ENCODE measurements around the gene ABI3BP.

Gene ABI3BP

DNA sequence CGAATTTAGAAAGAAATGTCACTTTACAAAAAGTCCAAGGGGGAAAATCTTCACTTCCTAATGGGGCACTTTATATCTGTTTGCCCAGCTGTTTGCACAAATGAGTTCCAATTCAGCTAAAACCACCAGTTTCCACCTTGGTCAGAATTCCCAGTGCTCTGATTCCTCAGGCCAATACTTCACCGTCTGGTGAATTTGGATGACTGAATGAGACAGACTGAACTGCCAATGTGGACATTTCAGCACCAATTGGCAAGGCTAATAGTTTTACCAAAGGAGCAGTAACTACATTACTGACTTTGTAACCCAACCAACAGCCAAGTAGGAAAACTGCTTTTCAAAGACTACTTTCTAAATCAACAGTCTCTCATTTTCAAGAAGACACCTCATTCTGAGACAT lies 51.8 kb downstream of the ABI3BP start:
- no peak for DNase-seq (ENCODE audit: low read depth in 2 of 2)

GRCh38 chr3:100941041-100941440 lies 52.2 kb downstream of the ABI3BP start:
- no peak for DNase-seq (ENCODE audit: low read depth in 2 of 2)

- DNase-seq (ENCODE audit: low read depth in 2 of 2), result no peak
Observed at GRCh38 chr3:100936931-100937330, 56.3 kb downstream of the ABI3BP start.

GRCh38 chr3:100932491-100932890 lies 60.7 kb downstream of the ABI3BP start:
- DNase-seq (ENCODE audit: low read depth in 2 of 2), result no peak

- DNase-seq (ENCODE audit: low read depth in 2 of 2), result no peak
Observed at GRCh38 chr3:100928638-100929428, 64.4 kb downstream of the ABI3BP start.

- DNase-seq (ENCODE audit: low read depth in 2 of 2), result no peak
Observed at GRCh38 chr3:100927775-100928174, 65.4 kb downstream of the ABI3BP start.

DNA sequence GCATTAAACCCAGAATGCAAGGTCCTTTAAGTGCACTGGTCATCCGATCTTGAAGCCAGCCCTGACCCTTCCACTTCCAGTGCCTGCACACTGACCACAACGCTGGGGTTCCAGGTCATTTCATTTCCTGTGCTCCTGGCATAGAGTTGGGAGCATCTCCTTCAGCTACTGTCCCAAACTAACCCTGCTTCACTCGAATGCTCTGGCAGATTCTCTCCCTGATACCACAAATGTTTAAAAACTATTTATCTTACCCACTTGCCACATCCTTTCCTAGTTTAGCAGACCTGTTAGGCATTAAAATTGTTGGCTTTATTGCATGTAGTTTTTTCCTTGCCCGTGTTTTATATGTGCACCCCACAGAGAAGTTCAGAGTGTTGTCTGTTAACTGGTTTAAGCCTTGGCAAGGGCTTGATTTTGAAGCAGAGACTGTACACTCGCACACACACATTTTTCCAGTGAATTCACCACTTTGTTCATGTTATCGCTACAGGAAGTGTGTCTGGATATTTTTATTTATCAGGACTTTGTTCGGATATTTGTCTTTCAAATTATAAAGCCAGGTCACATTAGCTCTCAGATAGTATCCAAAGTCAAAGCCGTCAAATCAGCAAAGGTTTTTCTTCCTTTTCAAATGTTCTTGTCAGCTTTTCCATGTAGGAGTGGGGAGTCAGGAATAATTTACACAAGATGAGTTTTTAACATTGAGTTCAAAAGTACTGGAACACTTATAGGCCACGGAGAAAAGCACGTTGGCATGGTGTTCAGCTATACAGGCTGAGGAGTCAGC lies 77.3 kb downstream of the ABI3BP start:
- no peak for DNase-seq (ENCODE audit: low read depth in 2 of 2)

DNA sequence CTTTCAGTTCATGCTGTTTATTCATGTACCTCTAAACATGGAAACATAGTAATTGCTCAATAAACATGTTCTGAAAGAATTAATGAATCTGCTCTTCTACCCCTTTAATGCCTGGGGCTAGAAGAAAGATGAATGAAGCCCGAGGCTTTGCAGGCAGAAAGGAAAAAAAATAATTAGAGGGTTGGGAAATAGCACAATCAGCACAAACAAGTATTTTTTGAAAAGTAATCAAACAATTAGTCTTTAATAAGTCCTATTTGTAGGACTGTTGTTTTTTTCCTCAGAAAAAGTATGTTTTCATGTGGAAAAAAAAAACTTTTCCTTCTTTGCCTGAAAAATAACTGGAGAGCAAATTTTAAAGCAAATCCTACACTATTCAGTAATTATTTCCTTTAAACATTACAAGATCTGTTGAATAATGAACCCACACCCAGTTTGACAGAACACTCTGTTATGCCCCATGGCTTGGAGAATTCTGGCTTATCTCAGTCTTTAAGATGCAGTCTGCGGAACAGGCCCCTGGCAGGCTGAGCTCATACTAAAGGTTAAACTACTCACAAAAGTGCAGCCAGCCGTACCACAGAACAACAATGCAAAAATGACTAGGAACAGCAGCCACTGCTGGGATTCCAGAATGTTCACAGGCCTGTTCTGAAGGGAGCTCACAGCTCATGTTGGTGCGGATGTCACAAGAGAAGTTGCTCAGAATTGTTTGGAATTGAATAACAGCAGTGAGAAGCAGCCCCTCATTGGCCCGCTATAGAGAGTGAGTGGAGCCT lies 79.2 kb downstream of the ABI3BP start:
- DNase-seq (ENCODE audit: low read depth in 2 of 2), result no peak

GRCh38 chr3:100912976-100913545 lies 80.2 kb downstream of the ABI3BP start:
- no peak for DNase-seq (ENCODE audit: low read depth in 2 of 2)

- no peak for DNase-seq (ENCODE audit: low read depth in 2 of 2)
Observed at GRCh38 chr3:100912571-100912970, 80.7 kb downstream of the ABI3BP start.

DNA sequence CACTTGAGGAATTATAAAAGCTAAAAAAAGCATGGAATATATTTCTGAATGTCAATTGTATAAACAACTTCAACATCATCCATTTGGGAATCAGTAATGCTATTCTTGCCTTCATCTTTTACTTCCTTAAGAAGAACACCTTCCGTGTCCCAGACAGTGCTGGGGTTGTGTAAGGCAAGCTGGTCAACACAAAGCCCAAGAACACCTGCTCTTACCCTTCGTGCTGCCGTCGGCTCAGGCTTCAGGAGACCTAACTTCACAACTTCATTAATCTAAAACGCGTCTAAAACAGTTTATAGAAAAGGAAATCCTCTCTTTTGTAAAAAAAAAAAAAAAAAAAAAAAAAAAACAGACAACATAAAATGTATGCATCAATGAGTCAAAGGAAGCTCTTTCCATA lies 81.3 kb downstream of the ABI3BP start:
- no peak for DNase-seq (ENCODE audit: low read depth in 2 of 2)

GRCh38 chr3:100910986-100911385 lies 82.2 kb downstream of the ABI3BP start:
- DNase-seq (ENCODE audit: low read depth in 2 of 2), result no peak

DNA sequence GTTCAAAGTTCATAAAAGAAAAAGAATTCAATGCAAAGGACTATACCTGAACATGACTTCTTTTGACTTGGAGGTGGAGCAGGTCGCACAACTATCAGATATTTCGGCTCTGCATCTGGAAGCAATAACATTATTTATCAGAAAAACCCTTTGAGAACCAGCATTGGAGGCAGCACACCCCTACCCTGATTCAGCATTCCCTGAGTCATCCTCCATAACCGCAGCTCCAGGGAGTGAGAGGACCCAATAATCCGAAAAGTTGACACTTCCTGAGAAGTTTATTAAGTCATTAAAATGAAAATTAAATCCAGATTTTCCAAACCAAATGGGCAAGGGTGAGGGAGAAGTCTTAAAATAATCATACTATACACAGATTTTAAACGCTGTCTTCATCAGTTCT lies 90.6 kb downstream of the ABI3BP start:
- DNase-seq (ENCODE audit: low read depth in 2 of 2), result no peak

DNA sequence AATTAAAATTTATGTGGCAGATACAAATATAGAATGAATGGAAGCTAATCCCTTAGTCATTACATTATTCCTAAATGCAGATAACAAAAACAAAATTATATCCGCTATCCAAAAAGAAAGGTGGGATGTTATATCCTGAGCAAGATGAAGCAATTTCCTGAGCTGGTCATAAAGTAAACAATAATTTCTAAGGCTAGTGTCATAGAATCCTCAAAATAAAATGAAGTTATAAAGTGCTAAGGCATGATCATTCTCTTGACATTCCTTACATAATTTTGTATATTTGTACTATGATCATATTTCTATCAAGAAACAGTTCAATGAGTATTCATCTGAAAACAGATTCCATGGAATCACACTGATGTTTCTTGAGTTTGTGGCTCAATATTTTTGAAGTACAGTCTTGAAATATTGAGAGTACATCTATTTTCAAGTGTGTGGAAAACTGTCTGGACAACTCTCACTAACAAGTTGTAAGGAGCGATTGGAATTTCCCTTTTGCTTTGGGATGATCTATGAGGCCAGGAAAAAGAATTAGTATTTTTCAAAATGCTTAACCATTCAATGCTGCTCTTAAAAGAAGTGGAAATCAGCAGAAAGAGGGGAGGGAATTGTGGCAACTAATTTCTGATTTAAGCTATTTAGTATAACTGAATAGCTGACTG lies 92.4 kb downstream of the ABI3BP start:
- no peak for DNase-seq (ENCODE audit: low read depth in 2 of 2)

- no peak for DNase-seq (ENCODE audit: low read depth in 2 of 2)
Observed at GRCh38 chr3:100899440-100900091, 93.7 kb downstream of the ABI3BP start.

- no peak for DNase-seq (ENCODE audit: low read depth in 2 of 2)
Observed at GRCh38 chr3:100898681-100899080, 94.5 kb downstream of the ABI3BP start.

- DNase-seq (ENCODE audit: low read depth in 2 of 2), result no peak
Observed at GRCh38 chr3:100896994-100897393, 96.2 kb downstream of the ABI3BP start.

GRCh38 chr3:100893590-100893989 lies 99.6 kb downstream of the ABI3BP start:
- no peak for DNase-seq (ENCODE audit: low read depth in 2 of 2)

DNA sequence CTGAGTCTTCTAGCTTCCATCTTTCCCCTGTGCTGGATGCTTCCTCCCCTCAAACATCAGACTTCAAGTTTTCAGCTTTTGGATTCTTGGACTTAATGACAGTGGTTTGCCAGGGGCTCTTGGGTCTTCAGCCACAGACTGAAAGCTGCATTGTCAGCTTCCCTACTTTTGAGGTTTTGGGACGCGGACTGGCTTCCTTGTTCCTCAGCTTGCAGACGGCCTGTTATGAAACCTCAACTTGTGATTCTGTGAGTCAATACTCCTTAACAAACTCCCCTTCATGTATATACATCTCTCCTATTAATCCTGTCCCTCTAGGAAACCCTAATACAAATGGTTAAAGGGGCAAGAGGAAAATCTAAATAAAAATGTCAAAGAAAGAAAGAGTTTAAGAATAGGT lies 100.1 kb downstream of the ABI3BP start:
- DNase-seq (ENCODE audit: low read depth in 2 of 2), result no peak

DNA sequence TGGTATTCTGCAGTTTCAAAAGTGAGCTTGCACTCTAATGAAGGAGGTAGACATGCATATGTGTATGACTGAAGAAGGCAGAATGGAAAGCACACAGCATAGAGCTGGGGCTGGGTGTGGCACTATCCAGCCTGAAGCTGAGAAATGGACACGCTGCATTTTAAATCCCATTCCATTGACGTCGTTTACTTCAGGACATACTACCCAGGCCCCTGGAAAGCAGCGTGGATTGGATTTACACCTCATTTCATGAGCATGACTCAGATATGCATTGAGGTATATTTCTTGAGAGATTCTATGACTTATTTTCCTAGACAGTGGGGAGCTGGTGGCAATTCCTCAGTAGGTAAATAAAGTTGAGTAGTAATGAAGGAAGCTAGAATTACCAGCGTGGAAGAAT lies 101.4 kb downstream of the ABI3BP start:
- DNase-seq (ENCODE audit: low read depth in 2 of 2), result no peak

- no peak for DNase-seq (ENCODE audit: low read depth in 2 of 2)
Observed at GRCh38 chr3:100891033-100891432, 102.2 kb downstream of the ABI3BP start.

Measured in stimulated activated CD4-positive, alpha-beta T cell treated with anti-CD3 and anti-CD28 coated beads, Interleukin-1b, Interleukin-23, amount 100 ng/mL, for 1 hour (primary cell).